Tibial nerve (tissue), 4 donors: ENCODE results near the gene SNAI1. TPM values are rescaled to one million over a fixed set of nuclear protein-coding genes. Genes with fewer than 3 reads are reported as not detected.
"Not testable (repeated sequence)": the region's sequence is repeated elsewhere in the genome, so short reads cannot be mapped to it uniquely, and the experiment has no call there.

Source experiments
- DNase-seq, 2 donors: peaks; one replicate each; pipeline ENCODE4 v3.0.0-alpha.2; 2019; ENCODE audit warnings: low spot score in 2 of 2
- H3K27ac ChIP-seq, 4 donors: fragments of 200-600 bp; sonication (generic) in 3 of 4; one replicate each; pipeline ENCODE4 v1.5.1; 2017 to 2019; ENCODE audit warnings: mild to moderate bottlenecking in 1 of 4
- H3K27me3 ChIP-seq, 2 donors: fragments of 200-600 bp; sonication (generic) in 1 of 2; one replicate each; pipeline versions ENCODE4 v1.5.1 to v1.6.0; 2017 to 2019
- H3K36me3 ChIP-seq, 3 donors: fragments of 200-600 bp; sonication (generic); one replicate each; pipeline ENCODE4 v1.5.1; 2018 to 2019
- H3K4me1 ChIP-seq, 4 donors: fragments of 200-600 bp; sonication (generic) in 3 of 4; one replicate each; pipeline ENCODE4 v1.5.1; 2017 to 2019
- H3K4me3 ChIP-seq, 4 donors: fragments of 200-600 bp; sonication (generic) in 3 of 4; one replicate each; pipeline ENCODE4 v1.5.1; 2017 to 2019; ENCODE audit warnings: mild to moderate bottlenecking in 1 of 4, moderate library complexity in 1 of 4
- H3K9me3 ChIP-seq, 4 donors: fragments of 200-600 bp; sonication (generic) in 3 of 4; one replicate each; pipeline ENCODE4 v1.5.1; 2017 to 2019
- EP300 ChIP-seq, 2 donors: sonication (generic); formaldehyde crosslinking; IDR thresholded peaks; one replicate each; pipeline ENCODE4 v1.6.1; 2017; ENCODE audit warnings: antibody characterized with exemption in 2 of 2, mild to moderate bottlenecking in 1 of 2
- POLR2A ChIP-seq, 2 donors: fragments of 450-650 bp; IDR thresholded peaks; one replicate each; pipeline ENCODE4 v1.6.1; 2017; ENCODE audit warnings: antibody characterized with exemption in 2 of 2, mild to moderate bottlenecking in 2 of 2, moderate library complexity in 2 of 2
- WGBS, 2 donors: methylation state at CpG; one replicate each; pipeline ENCODE4 v1.1.5; 2018; 5-methylcytosine and 5-hydroxymethylcytosine counted together
- total RNA-seq, 4 donors: library from RNA; depleted of rRNA; stranded (reverse); fragments of >200 nt; gene quantifications; one replicate each; pipeline ENCODE4 v1.1.0, GENCODE V29; 2016
- TF ChIP-seq, protein P1 (sequence below), 5 experiments: fragments of 200-600 bp in 3 of 5; fragments of 450-650 bp in 2 of 5; sonication (generic) in 3 of 5; IDR thresholded peaks; one replicate each; pipeline ENCODE4 v1.5.1; 2016 to 2019; ENCODE audit warnings: antibody characterized with exemption in 5 of 5, mild to moderate bottlenecking in 3 of 5, moderate library complexity in 2 of 5

The SNAI1 gene
- total RNA-seq, 4 donors from 2014 or later = 4.2 to 14.4 (median 6.0) TPM

DNA sequence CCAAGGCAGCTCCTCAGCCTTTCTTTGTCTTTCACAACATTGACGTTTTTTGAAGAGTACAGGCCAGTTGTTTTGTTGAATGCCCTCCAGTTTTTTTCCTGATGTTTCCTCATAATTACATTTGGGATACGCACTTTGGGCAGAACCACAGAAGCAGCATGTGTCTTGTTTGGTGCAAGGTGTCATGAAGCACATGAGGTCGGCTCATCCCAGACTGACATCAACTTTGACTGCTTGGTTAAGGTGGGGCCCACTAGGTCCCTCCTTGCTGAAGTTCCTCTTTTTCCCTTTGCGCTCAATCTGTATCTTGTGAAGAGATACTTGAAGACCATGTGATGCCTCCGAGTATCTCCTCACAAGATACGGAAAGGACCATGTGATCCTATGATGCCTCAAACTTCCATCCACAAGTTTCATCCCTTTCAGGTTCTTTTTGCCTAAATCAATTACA, 10.5 kb downstream of the SNAI1 start:
- Histone ChIP-seq H3K36me3 (peaks cover 0 to under 1% (median 0%) of the 10 kb centered on the region in 3 donors), H3K9me3 (no peaks in the 10 kb centered on the region), H3K4me1 (peaks cover 0 to 36% (median 26%) of the 10 kb centered on the region in 4 donors), H3K27me3 (no peaks in the 10 kb centered on the region), H3K4me3 (no peak overlapping the region), H3K27ac (peak overlapping the region in 2 of 4 donors; percentile 7 to 64)
- 52 to 62% methylated on average over 6 of the region's 6 CpGs for WGBS, 2 donors
- peak in 1 of 2 donors; percentile 53 for DNase-seq
- TF ChIP-seq, protein P1, sequence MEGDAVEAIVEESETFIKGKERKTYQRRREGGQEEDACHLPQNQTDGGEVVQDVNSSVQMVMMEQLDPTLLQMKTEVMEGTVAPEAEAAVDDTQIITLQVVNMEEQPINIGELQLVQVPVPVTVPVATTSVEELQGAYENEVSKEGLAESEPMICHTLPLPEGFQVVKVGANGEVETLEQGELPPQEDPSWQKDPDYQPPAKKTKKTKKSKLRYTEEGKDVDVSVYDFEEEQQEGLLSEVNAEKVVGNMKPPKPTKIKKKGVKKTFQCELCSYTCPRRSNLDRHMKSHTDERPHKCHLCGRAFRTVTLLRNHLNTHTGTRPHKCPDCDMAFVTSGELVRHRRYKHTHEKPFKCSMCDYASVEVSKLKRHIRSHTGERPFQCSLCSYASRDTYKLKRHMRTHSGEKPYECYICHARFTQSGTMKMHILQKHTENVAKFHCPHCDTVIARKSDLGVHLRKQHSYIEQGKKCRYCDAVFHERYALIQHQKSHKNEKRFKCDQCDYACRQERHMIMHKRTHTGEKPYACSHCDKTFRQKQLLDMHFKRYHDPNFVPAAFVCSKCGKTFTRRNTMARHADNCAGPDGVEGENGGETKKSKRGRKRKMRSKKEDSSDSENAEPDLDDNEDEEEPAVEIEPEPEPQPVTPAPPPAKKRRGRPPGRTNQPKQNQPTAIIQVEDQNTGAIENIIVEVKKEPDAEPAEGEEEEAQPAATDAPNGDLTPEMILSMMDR (IDR thresholded peaks at IDR 0.05) = no peak
- TF ChIP-seq POLR2A (IDR thresholded peaks at IDR 0.05) (no peak), EP300 (IDR thresholded peaks at IDR 0.05) (peak in 1 of 2 donors; percentile 77)

DNA sequence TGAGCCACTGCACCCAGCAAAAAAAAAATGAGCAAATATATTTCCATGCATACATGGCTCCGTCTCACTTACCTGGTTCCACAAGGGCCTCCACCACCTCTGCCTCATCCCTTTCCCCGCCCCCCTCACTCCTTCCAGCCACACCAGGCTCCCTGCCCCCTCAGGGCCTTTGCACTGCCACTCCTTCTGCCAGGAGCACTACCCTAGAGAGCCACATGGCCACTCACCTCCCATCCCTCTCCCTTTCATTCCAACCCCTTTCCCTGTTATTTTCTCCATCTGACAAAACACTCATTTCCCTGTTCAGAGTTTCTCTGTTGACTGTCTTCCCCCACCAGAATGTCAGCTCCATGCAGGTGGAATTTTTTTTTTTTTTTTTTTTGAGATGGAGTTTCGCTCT, 12.8 kb downstream of the SNAI1 start:
- Histone ChIP-seq H3K27me3 (no peaks in the 10 kb centered on the region), H3K4me3 (no peak overlapping the region), H3K36me3 (no peaks in the 10 kb centered on the region), H3K4me1 (peaks cover 0 to 13% (median 4%) of the 10 kb centered on the region in 4 donors), H3K9me3 (no peaks in the 10 kb centered on the region), H3K27ac (no peak overlapping the region)
- TF ChIP-seq, protein P1 (IDR thresholded peaks at IDR 0.05) = no peak
- no peak for TF ChIP-seq EP300 (IDR thresholded peaks at IDR 0.05)
- no peak for TF ChIP-seq POLR2A (IDR thresholded peaks at IDR 0.05)
- 100% methylated on average over 3 of the region's 3 CpGs for WGBS, 2 donors
- DNase-seq = no peak

DNA sequence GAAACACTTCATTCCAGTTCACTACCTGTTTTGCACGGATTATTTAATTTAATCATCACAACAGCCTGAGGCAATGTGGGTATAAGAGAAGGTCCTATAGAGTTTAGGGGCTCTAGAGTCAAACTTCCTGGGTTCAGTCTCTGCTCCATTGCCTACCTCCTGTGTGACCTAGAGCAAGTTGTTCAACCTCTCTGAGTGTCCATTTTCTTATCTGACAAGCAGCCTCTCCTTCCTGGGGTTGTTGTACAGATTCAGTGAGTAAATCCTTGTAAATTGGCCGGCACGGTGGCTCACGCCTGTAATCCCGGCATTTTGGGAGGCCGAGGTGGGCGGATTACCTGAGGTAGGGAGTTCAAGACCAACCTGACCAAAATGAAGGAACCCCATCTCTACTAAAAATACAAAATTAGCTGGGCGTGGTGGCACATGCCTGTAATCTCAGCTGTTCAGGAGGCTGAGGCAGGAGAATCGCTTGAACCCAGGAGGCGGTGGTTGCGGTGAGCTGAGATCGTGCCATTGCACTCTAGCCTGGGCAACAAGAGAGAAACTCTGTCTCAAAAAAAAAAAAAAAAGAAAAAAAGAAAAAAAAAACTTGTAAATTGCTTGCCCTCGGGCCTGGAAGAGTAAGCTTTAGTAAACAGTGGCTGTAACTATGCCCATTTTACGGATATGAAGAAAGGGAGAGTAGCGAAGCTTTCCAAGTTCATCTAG, 15.9 kb downstream of the SNAI1 start:
- H3K9me3 ChIP-seq, H3K4me1 ChIP-seq, H3K4me3 ChIP-seq, H3K27ac ChIP-seq, DNase-seq, H3K36me3 ChIP-seq, H3K27me3 ChIP-seq: not testable (repeated sequence)
- 88 to 89% methylated on average over 15 of the region's 15 CpGs for WGBS, 2 donors

DNA sequence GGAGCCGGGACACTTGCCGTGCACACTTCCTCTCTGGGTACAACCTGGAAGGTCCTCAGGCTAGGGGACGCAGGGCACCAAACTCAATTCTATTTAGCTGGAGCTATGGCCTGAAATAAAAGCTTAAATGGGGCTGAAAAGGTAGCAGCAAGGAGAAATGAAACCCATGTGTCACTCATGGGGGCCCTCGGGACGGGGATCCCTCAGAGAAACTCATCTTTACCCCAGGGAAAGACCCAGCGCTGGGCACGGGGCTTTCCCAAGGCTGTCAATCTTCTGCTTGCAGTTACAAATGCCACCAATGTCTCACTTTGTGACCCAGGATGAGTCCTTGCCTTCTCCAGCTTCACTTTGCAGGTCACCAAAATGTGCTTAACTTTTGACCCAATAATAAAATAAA, 16.5 kb downstream of the SNAI1 start:
- 61 to 72% methylated on average over 7 of the region's 7 CpGs for WGBS, 2 donors
- Histone ChIP-seq H3K9me3 (no peaks in the 10 kb centered on the region), H3K36me3 (no peaks in the 10 kb centered on the region), H3K4me3 (no peak overlapping the region), H3K27ac (no peak overlapping the region), H3K4me1 (peaks cover 0 to 1% (median 0%) of the 10 kb centered on the region in 4 donors), H3K27me3 (no peaks in the 10 kb centered on the region)
- TF ChIP-seq EP300 (IDR thresholded peaks at IDR 0.05) (no peak), POLR2A (IDR thresholded peaks at IDR 0.05) (no peak)
- TF ChIP-seq, protein P1 (IDR thresholded peaks at IDR 0.05) = no peak
- DNase-seq = no peak

DNA sequence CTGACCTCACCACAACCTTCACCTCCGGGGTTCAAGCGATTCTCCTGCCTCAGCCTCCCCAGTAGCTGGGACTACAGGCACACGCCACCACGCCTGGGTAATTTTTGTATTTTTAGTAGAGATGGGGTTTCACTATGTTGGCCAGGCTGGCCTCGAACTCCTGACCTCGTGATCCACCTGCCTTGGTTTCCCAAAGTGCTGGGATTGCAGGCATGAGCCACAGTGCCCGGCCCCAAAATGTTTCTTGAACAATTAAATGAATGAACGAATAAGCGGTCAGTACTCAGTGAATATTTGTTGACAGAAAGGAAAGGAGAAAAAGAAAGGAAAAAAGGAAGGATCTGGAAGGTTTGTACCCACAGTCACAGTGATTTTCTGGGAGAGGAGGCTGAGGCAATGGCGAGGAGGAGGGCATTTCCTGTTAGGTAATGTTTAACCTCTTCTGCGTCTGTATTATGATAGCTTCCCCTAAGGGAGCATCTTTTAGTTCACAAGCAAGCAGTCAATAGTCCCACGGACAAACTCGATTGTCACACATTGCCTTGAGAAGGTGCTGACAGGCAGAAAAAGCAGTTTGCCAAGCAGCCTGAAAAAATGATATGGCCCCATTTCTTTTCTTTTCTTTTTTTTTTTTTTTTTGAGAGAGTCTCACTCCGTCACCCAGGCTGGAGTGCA, 17.9 kb downstream of the SNAI1 start:
- not testable (repeated sequence) for DNase-seq, H3K27me3 ChIP-seq, H3K9me3 ChIP-seq, H3K4me3 ChIP-seq, H3K4me1 ChIP-seq, H3K27ac ChIP-seq, H3K36me3 ChIP-seq
- WGBS, 2 donors = 74 to 78% methylated on average over 14 of the region's 14 CpGs

DNA sequence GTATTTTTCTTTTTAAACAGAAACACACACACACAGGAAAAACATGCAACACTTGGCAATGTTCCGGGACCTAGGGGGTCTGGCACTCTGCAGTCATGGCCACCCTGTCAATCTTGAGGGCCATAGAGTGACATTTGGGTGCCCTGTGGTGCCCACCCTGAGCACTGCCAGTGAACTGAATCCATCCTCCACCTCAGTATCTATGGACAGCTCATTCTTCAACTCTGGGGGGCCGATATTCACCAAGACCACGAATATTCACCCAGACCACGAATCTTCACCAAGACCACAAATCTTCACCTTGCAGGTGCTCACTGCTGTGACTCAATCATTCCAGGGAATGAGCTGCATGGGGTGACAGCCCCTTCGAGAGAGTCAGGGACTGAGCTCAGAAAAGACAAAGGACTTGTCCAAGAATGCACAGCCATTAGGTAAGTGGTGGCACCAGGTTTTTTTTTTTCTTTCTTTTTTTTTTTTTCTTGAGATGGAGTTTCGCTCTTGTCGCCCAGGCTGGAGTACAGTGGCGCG, 19.1 kb downstream of the SNAI1 start:
- Histone ChIP-seq H3K9me3 (no peaks in the 10 kb centered on the region), H3K4me3 (no peak overlapping the region), H3K27ac (no peak overlapping the region), H3K27me3 (no peaks in the 10 kb centered on the region), H3K36me3 (no peaks in the 10 kb centered on the region), H3K4me1 (no peaks in the 10 kb centered on the region)
- no peak for TF ChIP-seq POLR2A (IDR thresholded peaks at IDR 0.05)
- no peak for TF ChIP-seq EP300 (IDR thresholded peaks at IDR 0.05)
- TF ChIP-seq, protein P1 (IDR thresholded peaks at IDR 0.05) = no peak
- WGBS, 2 donors = 96% methylated on average over 9 of the region's 9 CpGs
- DNase-seq = no peak
